Sciatic nerve (tissue), 2 donors: ENCODE results near the gene NUP214. TPM values are rescaled to one million over a fixed set of nuclear protein-coding genes. Genes with fewer than 3 reads are reported as not detected.
"Not testable (repeated sequence)": the region's sequence is repeated elsewhere in the genome, so short reads cannot be mapped to it uniquely, and the experiment has no call there.

Experiments
- ATAC-seq: fragments of 200-7000 bp; cut with Tn5 transposase; one replicate; pipeline ENCODE4 v1.9.1; 2020; ENCODE audit warnings: mild to moderate bottlenecking, moderate library complexity
- DNase-seq: peaks from one replicate; pipeline ENCODE4 v3.0.0-alpha.2; 2020; ENCODE audit warnings: low spot score
- intact Hi-C: fragments of 100-400 bp; cut with DNase I; formaldehyde crosslinking; loops from one replicate; pipeline ENCODE4 v1.14.2; 2022
- total RNA-seq: library from RNA; stranded (reverse); fragmentation: NEBNext Ultra II Directional; extraction: Animal tissue kit (Norgen Biotek cat#: 25700); gene quantifications from one replicate; pipeline ENCODE4 v1.2.1, GENCODE V29; 2021
- donor health status: DM: no; HTN: no; CAD: no.
- donor health status: DM: no; HTN: no; CAD: no.

The NUP214 gene
- total RNA-seq, 1 donor from 2014 or later = 73.7 TPM

DNA sequence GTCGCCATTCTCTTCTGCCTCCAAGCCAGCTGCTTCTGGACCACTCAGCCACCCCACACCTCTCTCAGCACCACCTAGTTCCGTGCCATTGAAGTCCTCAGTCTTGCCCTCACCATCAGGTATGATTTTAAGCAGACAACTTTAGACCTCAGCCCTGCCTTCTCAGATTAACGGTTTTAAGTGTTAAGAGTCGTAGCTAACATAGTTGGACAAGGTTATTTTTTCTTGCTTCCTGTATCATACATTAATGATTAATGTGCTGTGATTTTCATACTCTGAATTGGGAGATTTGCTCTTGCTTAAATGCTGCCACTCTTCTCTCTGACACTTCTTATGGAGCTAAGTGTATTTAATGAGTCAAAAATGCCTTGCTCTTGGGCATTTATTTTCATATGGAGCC lies 20.8 kb downstream of the NUP214 start:
- intact Hi-C loops = no loop called here

DNA sequence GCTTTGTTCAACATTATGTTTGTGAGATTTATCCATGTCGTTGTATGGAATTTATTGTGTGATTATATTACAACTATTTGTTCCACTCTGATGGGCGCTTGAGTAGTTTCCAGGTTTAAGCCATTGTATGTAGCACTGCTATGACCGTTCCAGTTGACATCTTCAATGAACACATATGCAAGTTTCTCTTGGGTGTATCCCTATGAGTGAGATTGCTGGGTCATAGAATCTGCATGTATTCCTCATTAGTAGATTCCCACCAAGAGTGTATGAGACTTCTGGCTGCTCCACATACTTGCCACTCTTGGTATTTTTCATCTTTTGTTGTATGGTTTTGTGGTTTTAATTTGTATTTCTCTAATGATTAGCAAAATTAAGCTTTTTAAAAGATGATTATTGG lies 22.9 kb downstream of the NUP214 start:
- ATAC-seq (no peak), DNase-seq (no peak)
- intact Hi-C loops = no loop called here

More for the DNA sequence above, 20.8 kb downstream of the NUP214 start:
- no peak for DNase-seq
- ATAC-seq = no peak

DNA sequence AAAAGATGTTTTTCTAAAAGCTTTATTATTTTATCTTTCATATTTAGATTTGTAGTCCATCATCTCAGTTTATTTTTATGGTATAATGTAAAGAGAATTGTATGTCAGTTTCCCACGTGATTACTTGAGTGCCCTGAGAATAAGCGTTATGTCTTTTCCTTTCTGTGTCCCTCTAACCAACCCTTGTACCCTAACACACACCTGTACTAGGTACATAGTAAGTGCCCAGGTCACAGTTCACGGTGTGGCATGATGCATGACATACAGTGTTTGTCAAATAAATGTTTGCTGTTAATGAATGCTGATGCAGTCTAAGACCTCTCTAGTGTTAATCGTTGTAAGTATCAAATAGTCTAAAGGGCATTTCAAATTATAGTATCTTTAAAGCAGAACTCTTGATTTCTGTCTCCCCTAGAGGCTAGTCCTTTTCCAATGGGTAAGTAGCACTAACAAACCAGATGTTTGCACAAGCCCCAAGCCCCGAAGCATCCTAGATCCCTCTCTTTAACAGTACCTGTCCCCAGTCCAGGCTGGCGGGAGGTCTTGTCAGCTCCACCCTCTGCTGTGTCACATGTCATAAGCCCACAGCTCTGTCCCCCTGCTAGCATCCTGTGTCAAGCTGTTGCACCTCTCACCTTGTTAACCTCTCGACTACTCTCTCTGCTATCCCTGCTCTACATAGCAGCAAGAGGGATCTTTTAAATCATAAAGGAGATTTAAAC lies 23.7 kb downstream of the NUP214 start:
- no peak for DNase-seq
- intact Hi-C loops = no loop called here
- ATAC-seq = no peak

DNA sequence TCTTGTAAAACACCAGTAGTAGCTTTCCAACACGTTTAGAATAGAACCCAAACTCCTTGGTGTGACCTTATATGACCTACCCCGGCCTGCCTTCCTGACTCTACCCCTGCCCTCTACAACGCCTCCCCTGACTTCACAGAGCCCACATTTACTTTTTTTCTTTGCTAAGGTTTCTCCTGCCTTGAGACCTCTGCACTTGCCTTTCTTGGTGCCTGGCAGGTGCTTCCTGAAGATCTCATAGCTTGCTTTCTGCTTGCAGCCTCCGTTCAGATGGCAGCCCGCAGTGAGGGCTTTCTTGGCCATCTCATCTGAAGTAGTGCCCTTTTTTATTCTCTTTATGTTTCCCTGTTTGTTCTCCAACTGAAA lies 24.3 kb downstream of the NUP214 start:
- intact Hi-C loops = no loop called here
- DNase-seq (no peak), ATAC-seq (no peak)

DNA sequence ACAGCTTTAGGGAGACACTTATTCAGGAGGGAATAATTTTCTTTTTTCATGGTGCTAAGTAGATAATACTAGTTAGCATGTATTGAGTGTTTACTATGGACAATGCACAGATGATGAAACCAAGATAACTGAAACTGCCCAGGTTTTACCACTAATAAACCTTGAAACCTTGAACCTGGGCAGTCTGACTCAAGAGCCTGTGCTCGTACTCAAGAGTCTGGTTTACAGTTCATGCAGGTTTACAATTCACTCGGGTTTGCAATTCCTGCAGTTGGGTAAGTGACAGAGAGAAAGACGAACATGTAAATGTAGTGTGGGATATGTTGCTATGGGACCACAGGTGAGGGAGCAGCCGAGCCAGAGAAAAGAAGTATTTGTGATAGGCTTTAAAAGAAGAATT lies 28.2 kb downstream of the NUP214 start:
- no peak for DNase-seq
- intact Hi-C loops = no loop called here
- no peak for ATAC-seq

DNA sequence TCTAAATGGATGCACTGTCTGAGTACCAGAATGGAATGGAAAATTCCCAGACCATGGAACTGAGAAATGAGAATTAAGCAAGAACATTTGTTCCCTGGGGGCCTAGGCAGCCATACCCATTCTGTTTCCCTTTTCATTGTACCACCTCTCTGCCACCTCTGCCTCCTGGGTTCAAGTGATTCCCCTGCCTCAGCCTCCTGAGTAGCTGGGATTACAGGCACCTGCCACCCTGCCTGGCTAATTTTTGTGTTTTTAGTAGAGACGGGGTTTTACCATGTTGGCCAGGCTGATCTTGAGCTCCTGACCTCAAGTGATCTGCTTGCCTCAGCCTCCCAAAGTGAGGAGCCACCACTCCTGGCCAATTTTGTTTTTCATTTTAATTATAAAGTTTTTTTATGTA lies 33.3 kb downstream of the NUP214 start:
- intact Hi-C loops, ATAC-seq, DNase-seq: not testable (repeated sequence)

DNA sequence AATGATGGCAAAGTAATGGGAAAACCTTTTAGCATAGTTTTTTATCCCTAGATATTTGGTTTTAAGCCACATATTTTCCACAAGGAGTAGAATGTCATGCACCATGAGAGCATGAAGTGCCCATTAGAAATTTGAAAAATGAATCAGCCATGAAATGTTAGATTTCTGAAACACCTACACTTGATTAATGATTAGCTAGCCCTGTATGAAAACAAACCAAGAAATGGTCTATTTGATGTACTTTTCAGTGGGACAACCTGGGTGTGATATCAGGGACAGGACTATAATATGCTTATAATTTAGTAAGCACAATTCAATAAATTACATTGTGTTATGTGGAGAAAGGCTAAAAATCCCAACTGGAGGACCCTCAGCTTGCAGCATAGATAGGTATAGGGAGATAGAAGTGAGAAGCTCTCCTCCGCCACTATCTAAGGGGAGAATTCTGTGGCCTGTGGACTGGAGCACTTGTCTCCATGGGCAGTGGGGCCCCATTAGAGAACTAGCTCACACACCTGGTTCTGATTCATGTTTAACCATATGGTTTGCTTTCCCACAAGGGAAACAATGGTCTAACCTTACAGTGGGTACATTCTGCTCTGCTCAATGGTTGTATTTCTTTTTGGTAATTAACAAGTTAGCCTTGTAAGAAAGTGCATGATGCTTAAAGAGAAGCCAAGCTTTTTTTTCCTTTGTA lies 35.2 kb downstream of the NUP214 start:
- no peak for DNase-seq
- intact Hi-C loops = no loop called here
- ATAC-seq = no peak

DNA sequence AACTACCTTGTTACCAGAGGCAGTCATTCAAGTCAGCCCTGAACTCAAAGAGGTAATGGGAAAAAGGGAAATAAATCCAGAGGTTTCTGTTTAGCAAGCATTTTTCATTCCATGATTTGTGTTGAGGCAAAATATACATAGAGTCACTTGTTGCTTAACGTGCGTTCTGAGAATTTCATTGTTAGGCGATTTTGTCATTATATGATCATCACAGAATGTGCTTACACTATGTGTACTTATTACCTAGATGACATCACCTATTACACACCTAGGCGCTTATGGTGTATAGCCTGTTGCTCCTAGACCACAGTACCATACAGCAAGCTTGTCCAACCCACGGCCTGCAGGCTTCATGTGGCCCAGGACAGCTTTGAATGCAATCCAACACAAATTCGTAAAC lies 36.2 kb downstream of the NUP214 start:
- ATAC-seq = no peak
- intact Hi-C loops = no loop called here

DNA sequence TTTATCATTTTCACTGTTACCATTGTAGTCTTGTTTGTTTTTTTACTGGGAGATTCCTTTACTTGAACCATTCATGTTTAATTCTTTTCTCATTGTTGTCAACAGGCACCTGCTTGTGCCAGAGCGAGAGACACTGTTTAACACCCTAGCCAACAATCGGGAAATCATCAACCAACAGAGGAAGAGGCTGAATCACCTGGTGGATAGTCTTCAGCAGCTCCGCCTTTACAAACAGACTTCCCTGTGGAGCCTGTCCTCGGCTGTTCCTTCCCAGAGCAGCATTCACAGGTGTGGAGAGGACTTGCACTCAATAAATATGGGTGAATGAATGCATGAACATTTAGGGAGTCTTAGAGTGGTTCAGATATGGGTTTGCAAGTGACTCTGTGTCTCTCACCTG lies 37.5 kb downstream of the NUP214 start:
- DNase-seq (no peak), ATAC-seq (no peak)
- intact Hi-C loops = no loop called here

More for the DNA sequence above, 36.2 kb downstream of the NUP214 start:
- DNase-seq = no peak

DNA sequence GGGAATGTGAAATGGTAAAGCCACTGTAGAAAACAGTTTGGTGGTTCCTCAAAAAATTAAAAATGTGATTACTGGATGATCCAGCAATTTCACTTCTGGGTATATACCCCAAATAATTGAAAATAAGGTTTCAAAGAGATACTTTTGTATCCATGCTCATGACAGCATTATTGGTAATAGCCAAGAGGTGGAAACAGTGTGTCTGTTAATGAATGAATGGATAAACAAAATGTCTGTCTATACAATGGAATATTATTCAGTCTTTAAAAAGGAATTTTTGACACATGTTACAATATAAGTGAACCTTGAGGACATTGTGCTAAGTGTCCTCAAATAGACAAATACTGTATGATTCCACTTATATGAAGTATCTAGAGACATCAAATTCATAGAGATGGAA lies 40.1 kb downstream of the NUP214 start:
- DNase-seq (no peak), ATAC-seq (no peak)
- intact Hi-C loops = no loop called here

DNA sequence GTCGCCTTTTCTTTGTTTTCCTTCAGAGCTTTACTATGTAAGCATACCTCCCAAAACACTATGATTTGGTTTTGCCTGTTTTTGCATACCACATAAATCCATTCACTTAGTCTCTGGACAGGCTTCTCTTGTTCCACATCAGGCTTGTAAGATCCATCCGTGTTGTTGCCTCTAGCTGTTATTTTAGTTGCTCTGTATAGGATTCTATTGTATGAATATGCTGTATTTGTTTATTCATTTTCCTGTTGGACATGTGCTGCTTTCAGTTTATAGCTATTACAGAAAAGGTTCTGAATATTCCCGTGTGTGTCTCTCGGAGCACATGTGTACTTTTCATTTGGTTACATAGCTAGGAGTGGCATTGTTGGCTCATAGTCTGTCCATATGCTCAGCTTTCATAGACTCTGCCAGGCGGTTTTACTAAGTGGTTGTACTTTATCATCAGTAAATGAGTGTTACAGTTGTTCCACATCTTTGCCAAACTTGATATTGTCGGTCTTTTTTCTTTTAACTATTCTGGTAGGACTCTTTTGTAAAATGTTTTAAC lies 41.8 kb downstream of the NUP214 start:
- intact Hi-C loops = no loop called here
- no peak for ATAC-seq

DNA sequence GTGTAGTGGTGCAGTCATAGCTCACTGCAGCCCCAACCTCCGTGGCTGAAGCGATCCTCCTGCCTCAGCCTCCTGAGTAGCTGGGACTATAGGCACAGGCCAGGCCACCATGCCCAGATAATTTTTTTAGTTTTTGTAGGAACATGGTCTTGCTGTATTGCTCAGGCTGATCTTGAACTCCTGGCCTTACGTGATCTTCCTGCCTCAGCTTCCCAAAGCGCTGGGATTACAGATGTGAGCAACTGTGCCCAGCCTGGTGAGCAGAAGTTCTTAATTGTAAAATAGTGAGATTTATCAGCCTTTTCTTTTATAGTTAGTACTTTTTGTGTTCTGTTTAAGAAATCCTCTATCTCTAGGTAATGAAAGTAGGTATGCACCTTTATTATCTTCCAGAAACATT lies 42.5 kb downstream of the NUP214 start:
- ATAC-seq (no peak), DNase-seq (no peak)
- intact Hi-C loops = no loop called here

More for the DNA sequence above, 41.8 kb downstream of the NUP214 start:
- DNase-seq = no peak

DNA sequence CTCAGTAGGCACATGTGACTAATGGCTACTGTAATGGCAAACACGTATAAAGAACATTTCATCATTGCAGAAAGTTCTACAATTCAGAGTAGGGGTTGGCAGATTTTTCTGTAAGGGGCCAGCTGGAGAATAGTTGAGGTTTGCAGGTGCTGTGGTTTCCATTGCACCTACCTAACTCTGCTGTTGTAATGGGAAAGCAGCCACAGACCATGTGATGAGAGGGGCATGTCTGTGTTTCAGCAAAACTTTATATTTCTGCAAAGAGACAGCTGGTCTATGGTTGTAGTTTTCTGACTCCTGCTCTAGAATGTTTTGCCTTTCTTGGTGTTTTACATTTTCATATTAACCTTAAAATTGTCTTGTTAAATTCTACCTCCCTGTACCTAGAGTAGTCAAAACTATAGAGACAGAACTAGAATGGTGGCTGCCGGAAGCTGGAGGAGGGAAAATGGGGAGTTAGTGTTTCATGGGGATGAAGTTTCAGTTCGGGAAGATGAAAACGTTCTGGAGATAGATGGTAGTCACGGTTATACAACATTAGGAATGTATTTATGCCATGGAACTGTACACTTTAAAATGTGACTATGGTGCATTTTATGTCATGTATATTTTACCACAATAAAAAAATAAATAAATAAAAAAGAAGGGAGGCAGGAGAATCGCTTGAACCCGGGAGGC lies 44.3 kb downstream of the NUP214 start:
- no peak for DNase-seq
- no peak for ATAC-seq
- intact Hi-C loops = loop anchor here (10.0 kb wide), 1 partner anchor 165 kb away; no protein-coding TSS in a partner anchor

DNA sequence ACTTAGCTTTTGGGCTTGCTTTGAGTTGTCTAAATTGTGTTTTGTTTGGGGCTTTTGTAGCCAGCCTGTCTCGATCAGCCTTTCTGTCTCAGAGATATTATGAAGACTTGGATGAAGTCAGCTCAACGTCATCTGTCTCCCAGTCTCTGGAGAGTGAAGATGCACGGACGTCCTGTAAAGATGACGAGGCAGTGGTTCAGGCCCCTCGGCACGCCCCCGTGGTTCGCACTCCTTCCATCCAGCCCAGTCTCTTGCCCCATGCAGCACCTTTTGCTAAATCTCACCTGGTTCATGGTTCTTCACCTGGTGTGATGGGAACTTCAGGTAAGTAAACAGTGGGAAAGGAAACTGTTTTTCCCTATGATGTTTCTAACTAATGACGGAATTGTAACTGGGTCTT lies 48.6 kb downstream of the NUP214 start:
- no peak for ATAC-seq

DNA sequence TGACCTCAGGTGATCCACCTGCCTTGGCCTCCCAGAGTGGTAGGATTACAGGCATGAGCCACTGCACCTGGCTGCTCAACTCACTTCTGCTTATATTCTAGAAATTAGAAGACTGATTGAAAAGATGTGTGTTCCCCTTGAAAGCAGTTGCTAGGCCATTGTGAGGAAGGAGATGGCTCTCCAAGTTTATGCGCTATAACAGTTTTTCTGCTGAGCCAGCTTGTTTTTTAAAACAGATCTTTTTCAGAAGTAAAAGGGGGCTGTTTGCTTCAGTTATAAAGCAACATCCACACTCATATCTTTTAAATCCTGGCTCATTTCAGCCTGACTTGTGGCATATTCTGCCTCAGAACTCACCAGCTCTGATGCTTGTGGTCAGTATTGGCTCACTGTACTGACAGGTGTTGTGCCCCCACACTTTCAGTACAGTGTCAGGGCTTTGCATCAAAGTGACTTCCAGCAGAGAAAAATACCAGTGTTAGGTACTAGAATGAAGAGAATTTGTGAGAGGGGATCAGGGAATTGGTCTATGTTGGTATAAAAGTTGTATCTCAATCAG lies 49.4 kb downstream of the NUP214 start:
- ATAC-seq (no peak), DNase-seq (no peak)
- intact Hi-C loops = loop anchor here (10.0 kb wide), 1 partner anchor 160 kb away; no protein-coding TSS in a partner anchor

More for the DNA sequence above, 48.6 kb downstream of the NUP214 start:
- intact Hi-C loops = loop anchor here (10.0 kb wide), 1 partner anchor 161 kb away; no protein-coding TSS in a partner anchor
- no peak for DNase-seq

DNA sequence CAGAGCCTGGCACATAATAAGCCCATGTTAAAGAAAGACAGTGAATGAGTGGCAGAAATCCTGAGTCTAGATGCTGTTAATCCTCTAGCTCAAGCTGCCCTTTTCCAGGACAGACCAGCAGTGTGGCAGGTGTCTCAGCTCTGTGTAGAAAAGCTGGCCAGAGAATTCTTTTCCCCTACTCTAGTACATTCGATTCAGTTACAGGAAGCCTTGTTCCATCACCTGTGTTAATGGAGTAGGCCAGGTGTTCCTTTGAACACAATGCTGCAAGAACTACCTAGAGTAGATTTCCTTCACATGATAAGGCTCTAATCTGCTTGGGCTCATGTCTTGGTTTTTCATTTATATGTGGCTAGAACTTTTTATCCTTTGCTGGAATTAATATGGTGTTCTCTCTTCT lies 52.5 kb downstream of the NUP214 start:
- ATAC-seq (no peak), DNase-seq (no peak)
- intact Hi-C loops = loop anchor here (10.0 kb wide), 1 partner anchor 157 kb away; no protein-coding TSS in a partner anchor

DNA sequence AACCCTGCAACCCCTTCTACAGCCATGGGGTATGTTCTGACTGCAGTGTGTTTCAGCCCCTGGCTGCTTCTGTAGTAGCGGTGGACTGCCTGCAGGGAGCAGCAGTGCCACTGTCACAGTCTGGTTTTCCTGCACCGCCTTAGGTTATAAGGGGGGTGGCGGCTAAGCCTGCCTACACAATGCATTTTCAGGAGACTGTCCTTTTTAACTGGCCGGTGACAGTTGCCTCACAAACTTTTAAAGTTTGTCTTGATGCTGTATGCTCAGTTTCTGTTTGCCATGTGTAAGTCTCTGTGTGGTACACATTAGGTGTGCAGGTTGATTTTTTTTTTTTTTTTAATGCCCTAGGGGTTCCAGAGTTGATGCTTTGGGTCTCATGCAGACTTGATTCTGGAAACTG lies 53.0 kb downstream of the NUP214 start:
- peak; percentile 92 for ATAC-seq
- intact Hi-C loops = loop anchor here (10.0 kb wide), 1 partner anchor 156 kb away; no protein-coding TSS in a partner anchor
- peak; percentile 72 for DNase-seq

DNA sequence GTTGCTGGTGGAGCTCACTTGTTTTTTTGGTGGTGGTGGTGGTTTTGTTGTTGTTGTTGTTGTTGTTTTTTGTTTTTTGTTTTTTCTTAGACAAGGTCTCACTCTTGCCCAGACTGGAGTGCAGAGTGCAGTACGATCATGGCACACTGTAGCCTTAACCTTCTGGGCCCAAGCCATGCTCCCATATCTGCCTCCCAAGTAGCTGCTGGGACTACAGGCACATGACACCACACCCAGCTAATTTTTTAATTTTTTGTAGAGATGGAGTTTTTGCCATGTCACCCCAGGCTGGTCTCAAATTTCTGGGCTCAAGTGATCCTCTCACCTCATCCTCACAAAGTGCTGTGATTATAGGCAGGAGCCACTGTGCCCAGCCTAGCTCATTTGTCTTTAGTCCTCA lies 53.5 kb downstream of the NUP214 start:
- intact Hi-C loops = loop anchor here (10.0 kb wide), 1 partner anchor 156 kb away; no protein-coding TSS in a partner anchor
- ATAC-seq (no peak), DNase-seq (no peak)

DNA sequence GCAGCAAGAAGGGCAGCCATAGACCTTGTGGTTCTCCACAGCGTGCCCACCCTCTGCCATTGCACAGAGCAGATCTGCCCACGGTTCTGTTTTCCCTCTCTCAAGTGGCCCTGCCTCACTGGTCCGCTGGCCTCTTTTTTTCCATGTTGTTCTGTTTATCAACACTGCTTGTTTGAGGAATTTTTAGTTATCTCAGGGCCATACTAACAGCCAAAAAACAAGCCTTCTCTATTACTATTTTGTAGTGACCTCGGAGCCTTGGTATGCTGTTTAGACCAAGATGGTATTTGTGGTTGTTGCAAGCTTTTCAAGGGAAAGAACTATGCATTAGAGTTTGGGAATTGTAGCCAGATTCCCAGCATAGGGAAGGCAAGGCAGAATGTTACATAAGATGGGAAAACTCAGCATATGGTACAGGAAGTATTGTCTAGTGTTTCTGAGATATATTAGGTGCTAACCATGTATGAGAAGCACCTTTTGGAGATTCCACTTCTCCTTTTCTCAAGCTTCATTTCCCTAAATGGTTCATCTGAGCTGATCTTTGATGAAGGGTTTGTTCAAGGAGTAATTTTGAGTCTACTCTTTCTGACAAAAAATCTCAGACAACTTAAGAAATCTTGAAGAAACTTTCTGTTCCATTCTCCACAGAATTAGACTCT lies 54.3 kb downstream of the NUP214 start:
- DNase-seq (no peak), ATAC-seq (no peak)
- intact Hi-C loops = loop anchor here (10.0 kb wide), 1 partner anchor 155 kb away; no protein-coding TSS in a partner anchor
